PFSK-1 (cell line): ENCODE data around the gene ZNF462.

ENCODE experiments used
- POLR2AphosphoS5 ChIP-seq: IDR thresholded peaks from 2 replicates; pipeline ENCODE4 v1.6.1; 2012; ENCODE audit warnings: low read depth, mild to moderate bottlenecking, control low read depth, low read length, moderate library complexity
- TAF1 ChIP-seq: IDR thresholded peaks from 2 replicates; pipeline ENCODE4 v1.6.1; 2012; ENCODE audit warnings: low read length, control low read depth, borderline replicate concordance; ENCODE audit not compliant: insufficient read depth

DNA sequence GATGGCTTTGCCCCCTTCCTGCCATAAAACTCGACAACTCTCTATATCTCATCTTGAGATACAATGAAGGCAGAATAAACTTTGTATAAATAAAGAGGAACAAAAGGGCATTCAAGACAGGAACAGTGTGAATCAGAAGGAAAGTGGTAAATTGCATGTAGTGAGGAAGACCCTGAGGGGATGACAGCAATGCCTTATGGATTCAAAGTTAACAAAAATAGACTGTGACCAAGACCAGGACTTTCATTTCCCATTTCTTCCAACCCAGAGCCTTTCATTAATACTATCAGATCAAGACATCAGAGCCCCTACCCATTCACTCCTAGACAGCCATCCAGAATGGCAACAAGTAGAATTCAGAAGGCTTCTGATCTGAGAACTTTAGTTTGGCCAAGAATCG lies 46.4 kb upstream of the ZNF462 start:
- TF ChIP-seq POLR2AphosphoS5 (no peak), TAF1 (no peak)
